Heart right ventricle (tissue), 16 donors: ENCODE measurements around the gene KCNH1. TPM values are rescaled to one million over a fixed set of nuclear protein-coding genes. Genes with fewer than 3 reads are reported as not detected.

Experiments
- ATAC-seq, 8 donors: fragments of 200-7000 bp; cut with Tn5 transposase; one replicate each; pipeline ENCODE4 v1.9.1; 2020; ENCODE audit warnings: mild to moderate bottlenecking in 8 of 8, moderate library complexity in 8 of 8, moderate number of reproducible peaks in 1 of 8
- DNase-seq, 2 donors: peaks; one replicate each; pipeline ENCODE4 v3.0.0-alpha.2; 2020
- H3K27ac ChIP-seq, 10 donors: fragments of 200-600 bp; sonication (generic) in 2 of 10; one replicate each; pipeline versions ENCODE4 v1.5.0 to v1.8.0; 2020 to 2022; ENCODE audit warnings: mild to moderate bottlenecking in 3 of 10
- H3K27me3 ChIP-seq, 7 donors: fragments of 200-600 bp; one replicate each; pipeline ENCODE4 v1.8.0; 2021 to 2022; ENCODE audit warnings: mild to moderate bottlenecking in 2 of 7
- H3K36me3 ChIP-seq, 9 donors: fragments of 200-600 bp; sonication (generic) in 1 of 9; one replicate each; pipeline versions ENCODE4 v1.5.0 to v1.8.0; 2020 to 2022; ENCODE audit warnings: mild to moderate bottlenecking in 2 of 9
- H3K4me1 ChIP-seq, 9 donors: fragments of 200-600 bp; sonication (generic) in 1 of 9; one replicate each; pipeline versions ENCODE4 v1.5.0 to v1.8.0; 2020 to 2022; ENCODE audit warnings: mild to moderate bottlenecking in 4 of 9
- H3K4me3 ChIP-seq, 10 donors: fragments of 200-600 bp; sonication (generic) in 2 of 10; one replicate each; pipeline versions ENCODE4 v1.5.0 to v1.8.0; 2020 to 2022; ENCODE audit warnings: mild to moderate bottlenecking in 7 of 10, moderate library complexity in 2 of 10
- H3K9me3 ChIP-seq, 11 donors: fragments of 200-600 bp in 10 of 11; sonication (generic) in 2 of 11; one replicate each; pipeline versions ENCODE4 v1.5.0 to v1.8.0; 2013 to 2022; ENCODE audit warnings: mild to moderate bottlenecking in 2 of 11, control low read depth in 1 of 11, moderate library complexity in 1 of 11
- WGBS, 2 donors: extraction: QIAGEN DNeasy Blood & Tissue Kit; methylation state at CpG; one replicate each; pipeline ENCODE4 v1.1.7; 2013; ENCODE audit warnings: inconsistent platforms in 1 of 2; 5-methylcytosine and 5-hydroxymethylcytosine counted together
- intact Hi-C, 10 donors: fragments of 100-400 bp; cut with DNase I; formaldehyde crosslinking; loops; one replicate each; pipeline versions ENCODE4 v1.11.1 to v1.14.2; 2022
- polyA plus RNA-seq, 2 donors: library from polyadenylated mRNA; stranded (reverse); fragments of 200-250 nt; gene quantifications; one replicate each; pipeline ENCODE4 v1.2.3, GENCODE V29; 2013
- total RNA-seq, 10 donors: library from RNA; stranded (reverse); fragmentation: NEBNext Ultra II Directional in 3 of 10; extraction: Animal tissue kit (Norgen Biotek cat#: 25700) in 3 of 10; gene quantifications; one replicate each; pipeline versions ENCODE4 v1.2.1 to v1.2.4, GENCODE V29; 2021 to 2023
- TF ChIP-seq, protein P1 (sequence below), 9 donors: fragments of 200-600 bp; sonication (generic) in 2 of 9; IDR thresholded peaks; one replicate each; pipeline versions ENCODE4 v1.5.0 to v1.8.0; 2021 to 2022; ENCODE audit warnings: antibody characterized with exemption in 9 of 9, mild to moderate bottlenecking in 5 of 9, moderate library complexity in 1 of 9
- donor health status: Arrhythmogenic right ventricular cardiomyopathy.
- donor health status: ischemic (EF 13 %, LVEDD 7.1; RV severe dilation, severe dysfunction).
- donor health status: healthy with polysubstance abuse.
- donor health status: DM: no; HTN: yes; CAD: no.
- donor health status: DM: no; HTN: no; CAD: no.
- donor health status: ischemic (EF 25% LVEDD 6.9; RV normal size, moderate dysfunction).
- donor health status: ischemic (EF 25% LVEDD 5.7; RV mildly dilated, moderate dysfunction).
- donor health status: healthy.
- donor health status: DM: yes; HTN: yes; CAD: no.
- donor health status: Ischemic cardiomyopathy.
- donor health status: ischemic (EF 35%, LVEDD 5.7; RV mildly dilated, moderate dysfunction).
- donor health status: nonischemic (EF 11% LVEDD 7.7; RV severe dilation, severe dysfunction).
- donor health status: DM: yes; HTN: yes; CAD: no.
- donor health status: PGD.
- donor health status: ischemic (EF 29% LVEDD 5.4; RV normal size, mild dysfunction).
- donor health status: nonischemic (EF 23%, LVEDD 6.1; RV moderate dilation, normal function).

KCNH1 gene
- total and polyA plus RNA-seq, 12 donors, result 0.09 TPM; not detected in 11

- TF ChIP-seq, protein P1, sequence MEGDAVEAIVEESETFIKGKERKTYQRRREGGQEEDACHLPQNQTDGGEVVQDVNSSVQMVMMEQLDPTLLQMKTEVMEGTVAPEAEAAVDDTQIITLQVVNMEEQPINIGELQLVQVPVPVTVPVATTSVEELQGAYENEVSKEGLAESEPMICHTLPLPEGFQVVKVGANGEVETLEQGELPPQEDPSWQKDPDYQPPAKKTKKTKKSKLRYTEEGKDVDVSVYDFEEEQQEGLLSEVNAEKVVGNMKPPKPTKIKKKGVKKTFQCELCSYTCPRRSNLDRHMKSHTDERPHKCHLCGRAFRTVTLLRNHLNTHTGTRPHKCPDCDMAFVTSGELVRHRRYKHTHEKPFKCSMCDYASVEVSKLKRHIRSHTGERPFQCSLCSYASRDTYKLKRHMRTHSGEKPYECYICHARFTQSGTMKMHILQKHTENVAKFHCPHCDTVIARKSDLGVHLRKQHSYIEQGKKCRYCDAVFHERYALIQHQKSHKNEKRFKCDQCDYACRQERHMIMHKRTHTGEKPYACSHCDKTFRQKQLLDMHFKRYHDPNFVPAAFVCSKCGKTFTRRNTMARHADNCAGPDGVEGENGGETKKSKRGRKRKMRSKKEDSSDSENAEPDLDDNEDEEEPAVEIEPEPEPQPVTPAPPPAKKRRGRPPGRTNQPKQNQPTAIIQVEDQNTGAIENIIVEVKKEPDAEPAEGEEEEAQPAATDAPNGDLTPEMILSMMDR (IDR thresholded peaks at IDR 0.05), result no peak
- no peak overlapping the region for H3K27ac ChIP-seq
- no peak overlapping the region for H3K4me3 ChIP-seq
- H3K4me1 ChIP-seq, result no peaks in the 10 kb centered on the region
- ATAC-seq, result no peak
- no peaks in the 10 kb centered on the region for H3K36me3 ChIP-seq
- DNase-seq, result no peak
- peaks cover 0 to 3% (median 0%) of the 10 kb centered on the region in 7 donors for H3K27me3 ChIP-seq
- H3K9me3 ChIP-seq, result peaks cover 0 to 45% (median 12%) of the 10 kb centered on the region in 11 donors
- intact Hi-C loops, result no loop called here
Measured at GRCh38 chr1:211172657-211173056, 38.7 kb upstream of the KCNH1 start.

- Histone ChIP-seq H3K4me3 (no peak overlapping the region), H3K4me1 (no peaks in the 10 kb centered on the region), H3K36me3 (no peaks in the 10 kb centered on the region), H3K27me3 (peaks cover 0 to under 1% (median 0%) of the 10 kb centered on the region in 7 donors), H3K27ac (no peak overlapping the region), H3K9me3 (peaks cover 0 to 45% (median 12%) of the 10 kb centered on the region in 11 donors)
- TF ChIP-seq, protein P1 (IDR thresholded peaks at IDR 0.05), result no peak
- intact Hi-C loops, result no loop called here
- DNase-seq (no peak), ATAC-seq (no peak)
- WGBS, 2 donors, result 91 to 92% methylated on average over 1 of the region's 1 CpG
Measured at GRCh38 chr1:211169353-211169752, 35.4 kb upstream of the KCNH1 start.

DNA sequence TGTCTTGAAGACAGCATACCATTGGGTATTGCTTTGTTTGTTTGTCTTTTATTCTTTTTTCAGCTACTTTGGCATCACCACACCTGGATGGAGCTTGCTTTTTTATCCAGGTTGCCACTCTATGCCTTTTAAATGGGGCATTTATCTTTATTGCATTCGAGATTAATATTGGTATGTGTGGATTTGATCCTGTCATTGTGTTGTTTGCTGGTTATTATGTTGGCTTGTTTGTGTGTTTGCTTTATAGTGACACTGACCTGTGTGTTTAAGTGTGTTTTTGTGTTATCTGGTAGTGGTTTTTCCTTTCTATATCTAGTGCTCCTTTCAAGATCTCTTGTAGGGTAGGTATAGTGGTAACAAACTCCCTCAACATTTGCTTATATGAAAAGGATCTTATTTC, 24.9 kb upstream of the KCNH1 start:
- DNase-seq (no peak), ATAC-seq (no peak)
- no peaks in the 10 kb centered on the region for H3K36me3 ChIP-seq
- no peaks in the 10 kb centered on the region for H3K4me1 ChIP-seq
- no peak overlapping the region for H3K4me3 ChIP-seq
- no peak overlapping the region for H3K27ac ChIP-seq
- peaks cover 0 to 19% (median 5%) of the 10 kb centered on the region in 7 donors for H3K27me3 ChIP-seq
- TF ChIP-seq, protein P1 (IDR thresholded peaks at IDR 0.05), result no peak
- peaks cover 0 to 29% (median 8%) of the 10 kb centered on the region in 11 donors for H3K9me3 ChIP-seq
- intact Hi-C loops, result no loop called here
- 79 to 80% methylated on average over 1 of the region's 1 CpG for WGBS, 2 donors

DNA sequence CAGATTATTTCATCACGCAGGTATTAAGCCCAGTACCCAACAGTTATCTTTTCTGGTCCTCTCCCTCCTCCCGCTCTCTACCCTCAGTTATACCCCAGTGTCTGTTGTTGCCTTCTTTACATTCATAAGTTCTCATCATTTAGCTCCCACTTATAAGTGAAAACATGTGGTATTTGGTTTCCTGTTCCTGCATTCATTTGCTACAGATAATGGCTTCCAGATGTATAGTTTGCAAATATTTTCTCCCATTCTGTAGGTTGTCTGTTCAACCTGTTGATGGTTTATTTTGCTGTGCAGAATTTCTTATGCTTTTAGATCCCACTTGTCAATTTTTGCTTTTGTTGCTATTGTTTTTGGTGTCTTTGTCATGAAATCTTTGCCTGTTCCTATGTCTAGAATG, 21.1 kb upstream of the KCNH1 start:
- 91 to 95% methylated on average over 2 of the region's 2 CpGs for WGBS, 2 donors
- DNase-seq (no peak), ATAC-seq (no peak)
- no peaks in the 10 kb centered on the region for H3K36me3 ChIP-seq
- H3K27me3 ChIP-seq, result peaks cover 0 to 8% (median 0%) of the 10 kb centered on the region in 7 donors
- TF ChIP-seq, protein P1 (IDR thresholded peaks at IDR 0.05), result no peak
- intact Hi-C loops, result no loop called here
- H3K4me3 ChIP-seq, result no peak overlapping the region
- H3K27ac ChIP-seq, result no peak overlapping the region
- H3K4me1 ChIP-seq, result no peaks in the 10 kb centered on the region
- peaks cover 0 to 29% (median 8%) of the 10 kb centered on the region in 11 donors for H3K9me3 ChIP-seq
